ENCODE measurements around the gene SSBP3. TPM values are rescaled to one million over a fixed set of nuclear protein-coding genes. Genes with fewer than 3 reads are reported as not detected.

Gene SSBP3
- total and polyA plus RNA-seq, 2 experiments from 2014 or later = 6.2 to 19.9 TPM

DNA sequence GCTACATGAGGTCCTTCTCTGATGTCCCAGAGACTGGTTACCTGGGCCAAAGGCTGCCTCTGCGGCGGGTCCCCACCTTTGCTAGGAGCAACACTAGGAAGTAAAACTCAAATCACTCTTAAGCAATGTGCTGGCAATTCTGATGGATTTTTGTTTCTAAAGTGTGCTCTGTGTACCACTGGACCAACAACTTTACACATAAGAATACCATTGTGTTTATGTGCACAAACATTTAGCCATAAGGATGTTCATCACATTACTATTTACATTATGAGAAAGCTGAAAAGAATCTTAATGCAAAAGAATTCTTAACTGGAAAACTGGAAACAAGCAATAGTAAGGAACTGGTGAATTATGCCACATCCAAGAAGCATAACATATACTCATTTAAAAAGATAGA lies 38.6 kb downstream of the SSBP3 start:
- no peaks in the 10 kb centered on the region for H3K27me3 ChIP-seq (replicated peaks; ENCODE audit: insufficient read depth)
- no peak overlapping the region for H3K27ac ChIP-seq
- 0 out of 2 replicates have a peak, but pooled peaks cover 4% of the 10 kb centered on the region for H3F3A ChIP-seq (ENCODE audit: insufficient read depth)
- peaks cover 86% of the 10 kb centered on the region for H3K79me2 ChIP-seq (ENCODE audit: insufficient read depth)
- peak; percentile 32 for DNase-seq
- H3K9me2 ChIP-seq (ENCODE audit: insufficient read depth) = no peaks in the 10 kb centered on the region
- H3K9me3 ChIP-seq (ENCODE audit: low read depth) = no peaks in the 10 kb centered on the region
- in situ Hi-C loops (cut with MboI) = no loop called here
- no peaks in the 10 kb centered on the region for H3K36me3 ChIP-seq (ENCODE audit: low read depth)
- H3K4me3 ChIP-seq = no peak overlapping the region
- 94 to 100% methylated on average over 2 of the region's 2 CpGs for WGBS, 2 experiments (ENCODE audit: low coverage in 1 of 2, low lambda C conversion rate in 2 of 2, missing lambda C conversion rate in 2 of 2)
- H2AFZ ChIP-seq = no peak overlapping the region
- peaks cover 11% of the 10 kb centered on the region for H3K4me1 ChIP-seq (ENCODE audit: insufficient read depth)
- no peak for TF ChIP-seq EZH2phosphoT487 (IDR thresholded peaks at IDR 0.05; ENCODE audit: insufficient read depth, low read depth)
- no peak for TF ChIP-seq EZH2 (IDR thresholded peaks at IDR 0.05; ENCODE audit: insufficient read depth, poor library complexity, severe bottlenecking)
- H3K9ac ChIP-seq = no peak overlapping the region
- peak overlapping the region; percentile 10 for H3K4me2 ChIP-seq (ENCODE audit: unreplicated experiment)
- no peaks in the 10 kb centered on the region; the same call in 1 of the 2 replicates for H4K20me1 ChIP-seq (ENCODE audit: insufficient read depth)

DNA sequence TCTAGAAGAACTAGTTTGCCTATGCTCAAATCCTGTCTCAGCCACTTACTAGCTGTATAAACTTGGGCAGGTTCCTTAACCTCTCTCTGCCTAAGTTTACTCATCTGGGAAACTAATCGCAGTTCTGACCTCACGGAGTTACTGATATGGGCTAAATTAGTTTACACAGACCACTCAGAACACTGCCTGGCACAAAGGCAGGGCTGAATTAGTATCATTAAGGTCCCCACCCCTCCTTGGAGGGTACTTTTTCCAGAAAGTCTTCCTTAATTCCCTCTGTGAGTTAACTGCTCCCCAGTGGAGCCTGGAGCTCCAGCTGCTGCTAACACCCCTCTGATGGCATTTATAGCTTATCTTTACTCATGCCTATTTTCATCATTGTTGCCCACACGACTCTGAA lies 40.3 kb downstream of the SSBP3 start:
- DNase-seq = no peak
- Histone ChIP-seq H3F3A (ENCODE audit: insufficient read depth) (0 out of 2 replicates have a peak, but pooled peaks cover 4% of the 10 kb centered on the region), H3K4me3 (no peak overlapping the region), H3K36me3 (ENCODE audit: low read depth) (no peaks in the 10 kb centered on the region), H3K4me1 (ENCODE audit: insufficient read depth) (peaks cover 11% of the 10 kb centered on the region), H3K4me2 (ENCODE audit: unreplicated experiment) (no peak overlapping the region), H3K79me2 (ENCODE audit: insufficient read depth) (peaks cover 87% of the 10 kb centered on the region), H3K27ac (no peak overlapping the region), H2AFZ (no peak overlapping the region), H3K9me2 (ENCODE audit: insufficient read depth) (no peaks in the 10 kb centered on the region), H3K9me3 (ENCODE audit: low read depth) (no peaks in the 10 kb centered on the region), H3K27me3 (replicated peaks; ENCODE audit: insufficient read depth) (no peaks in the 10 kb centered on the region), H3K9ac (no peak overlapping the region), H4K20me1 (ENCODE audit: insufficient read depth) (no peaks in the 10 kb centered on the region)
- in situ Hi-C loops (cut with MboI) = no loop called here
- 84 to 85% methylated on average over 3 of the region's 3 CpGs for WGBS, 2 experiments (ENCODE audit: low coverage in 1 of 2, low lambda C conversion rate in 2 of 2, missing lambda C conversion rate in 2 of 2)
- TF ChIP-seq EZH2 (IDR thresholded peaks at IDR 0.05; ENCODE audit: insufficient read depth, poor library complexity, severe bottlenecking) (no peak), EZH2phosphoT487 (IDR thresholded peaks at IDR 0.05; ENCODE audit: insufficient read depth, low read depth) (no peak)

DNA sequence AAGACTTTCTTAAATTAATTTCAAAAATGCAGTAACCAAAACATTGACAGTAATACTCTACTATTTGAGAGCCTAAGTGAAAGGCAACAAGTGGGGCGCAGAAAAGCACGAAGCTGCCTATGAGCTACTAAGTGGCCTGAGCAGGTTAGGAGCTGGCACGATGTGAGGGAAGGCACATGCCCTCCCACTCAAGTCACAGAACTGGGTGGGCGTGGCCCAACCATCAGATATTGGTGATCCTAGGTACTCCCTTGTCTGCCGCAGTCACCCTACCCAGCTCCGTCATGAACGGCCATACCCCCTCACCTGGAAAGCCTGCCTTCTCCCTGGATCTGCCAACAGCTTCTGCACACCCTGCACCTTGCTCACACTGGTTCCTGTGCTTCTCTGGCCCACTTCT lies 40.8 kb downstream of the SSBP3 start:
- DNase-seq = no peak
- Histone ChIP-seq H3K9me2 (ENCODE audit: insufficient read depth) (no peaks in the 10 kb centered on the region), H3K36me3 (ENCODE audit: low read depth) (no peaks in the 10 kb centered on the region), H2AFZ (no peak overlapping the region), H3K4me2 (ENCODE audit: unreplicated experiment) (no peak overlapping the region), H3K27ac (no peak overlapping the region), H3K4me3 (no peak overlapping the region), H4K20me1 (ENCODE audit: insufficient read depth) (no peaks in the 10 kb centered on the region), H3K4me1 (ENCODE audit: insufficient read depth) (peaks cover 11% of the 10 kb centered on the region), H3K9ac (no peak overlapping the region), H3K9me3 (ENCODE audit: low read depth) (no peaks in the 10 kb centered on the region), H3F3A (ENCODE audit: insufficient read depth) (0 out of 2 replicates have a peak, but pooled peaks cover 4% of the 10 kb centered on the region), H3K79me2 (ENCODE audit: insufficient read depth) (peaks cover 87% of the 10 kb centered on the region), H3K27me3 (replicated peaks; ENCODE audit: insufficient read depth) (no peaks in the 10 kb centered on the region)
- 85 to 87% methylated on average over 7 of the region's 7 CpGs for WGBS, 2 experiments (ENCODE audit: low coverage in 1 of 2, low lambda C conversion rate in 2 of 2, missing lambda C conversion rate in 2 of 2)
- in situ Hi-C loops (cut with MboI) = no loop called here
- no peak for TF ChIP-seq EZH2 (IDR thresholded peaks at IDR 0.05; ENCODE audit: insufficient read depth, poor library complexity, severe bottlenecking)
- TF ChIP-seq EZH2phosphoT487 (IDR thresholded peaks at IDR 0.05; ENCODE audit: insufficient read depth, low read depth) = no peak

DNA sequence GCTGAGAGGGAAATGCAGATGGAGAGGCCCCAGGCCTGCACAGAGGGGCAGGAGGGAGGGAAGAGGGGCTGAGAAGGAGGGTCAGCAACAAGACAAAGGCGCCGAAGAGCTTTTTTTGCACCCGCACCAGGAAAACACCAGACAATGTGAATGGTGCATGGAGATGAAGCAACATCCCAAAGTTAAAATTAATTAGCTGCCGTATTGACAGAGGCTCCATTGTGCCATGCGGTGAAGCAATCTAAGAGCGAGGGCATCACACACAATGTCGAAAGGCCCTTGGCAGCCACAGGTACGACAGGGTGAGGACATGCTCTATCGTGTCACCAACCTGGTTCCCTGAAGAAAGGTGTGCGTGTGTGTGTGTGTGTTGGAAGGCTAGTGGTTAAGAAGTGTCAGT lies 41.2 kb downstream of the SSBP3 start:
- peaks cover 88% of the 10 kb centered on the region for H3K79me2 ChIP-seq (ENCODE audit: insufficient read depth)

More for the DNA sequence above, 41.2 kb downstream of the SSBP3 start:
- WGBS, 2 experiments (ENCODE audit: low coverage in 1 of 2, low lambda C conversion rate in 2 of 2, missing lambda C conversion rate in 2 of 2) = 95% methylated on average over 10 of the region's 10 CpGs
- no peak overlapping the region for H3K9ac ChIP-seq
- 0 out of 2 replicates have a peak, but pooled peaks cover 4% of the 10 kb centered on the region for H3F3A ChIP-seq (ENCODE audit: insufficient read depth)
- H3K4me3 ChIP-seq = no peak overlapping the region
- no peaks in the 10 kb centered on the region for H3K9me2 ChIP-seq (ENCODE audit: insufficient read depth)
- H4K20me1 ChIP-seq (ENCODE audit: insufficient read depth) = no peaks in the 10 kb centered on the region
- no peak overlapping the region for H3K27ac ChIP-seq
- no peaks in the 10 kb centered on the region for H3K9me3 ChIP-seq (ENCODE audit: low read depth)
- H3K27me3 ChIP-seq (replicated peaks; ENCODE audit: insufficient read depth) = no peaks in the 10 kb centered on the region
- in situ Hi-C loops (cut with MboI) = no loop called here
- DNase-seq = no peak
- no peak overlapping the region for H3K4me2 ChIP-seq (ENCODE audit: unreplicated experiment)
- no peak for TF ChIP-seq EZH2phosphoT487 (IDR thresholded peaks at IDR 0.05; ENCODE audit: insufficient read depth, low read depth)
- no peak for TF ChIP-seq EZH2 (IDR thresholded peaks at IDR 0.05; ENCODE audit: insufficient read depth, poor library complexity, severe bottlenecking)
- H3K36me3 ChIP-seq (ENCODE audit: low read depth) = no peaks in the 10 kb centered on the region
- H3K4me1 ChIP-seq (ENCODE audit: insufficient read depth) = peaks cover 11% of the 10 kb centered on the region
- no peak overlapping the region for H2AFZ ChIP-seq
